ENCODE measurements around the gene ZFAND6.

DNA sequence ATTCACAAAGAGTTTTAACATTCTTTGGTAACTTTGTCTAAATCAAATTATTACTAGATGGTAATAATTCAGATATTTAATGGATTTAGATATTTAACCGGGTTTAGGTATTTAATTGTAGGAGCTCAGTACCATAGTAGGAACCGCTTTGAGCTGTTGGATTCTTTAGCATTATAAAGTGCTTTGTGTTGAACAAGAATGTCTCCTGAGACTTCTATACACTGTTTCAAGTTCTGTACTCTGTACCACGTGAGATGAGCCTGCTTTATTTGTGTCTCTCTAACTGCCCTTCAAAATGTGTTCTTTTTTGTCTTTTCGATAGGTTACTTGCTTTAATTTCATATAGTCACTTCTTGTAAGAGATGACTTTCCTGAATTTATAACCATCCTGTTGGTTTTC lies 36.0 kb downstream of the ZFAND6 start:
- no peak for TF ChIP-seq FOXK2 (IDR thresholded peaks at IDR 0.05)
- TF ChIP-seq BHLHE40 (IDR thresholded peaks at IDR 0.05; ENCODE audit: borderline replicate concordance), result no peak
- no peak for TF ChIP-seq FOXM1 (IDR thresholded peaks at IDR 0.05; ENCODE audit: borderline replicate concordance)
- TF ChIP-seq ARNT (IDR thresholded peaks at IDR 0.05), result no peak
- no peak for TF ChIP-seq ELF4 (IDR thresholded peaks at IDR 0.05)
- TF ChIP-seq LEF1 (IDR thresholded peaks at IDR 0.05; ENCODE audit: borderline replicate concordance), result no peak
- no peak for TF ChIP-seq SUZ12 (IDR thresholded peaks at IDR 0.05)

Measured in HEK293T (cell line).